GM21381 (cell line): Measurements from ENCODE around the gene RPS6KA3.

Source experiments
- ATAC-seq: cut with Tn5 transposase; IDR thresholded peaks from one replicate; pipeline ENCODE4 v1.9.1; 2021; ENCODE audit warnings: mild to moderate bottlenecking, moderate library complexity; ENCODE audit not compliant: unreplicated experiment

The RPS6KA3 gene

GRCh38 chrX:20111271-20111670, 155.4 kb downstream of the RPS6KA3 start:
- no peak for ATAC-seq

- ATAC-seq: no peak
These were observed 164.7 kb downstream of the RPS6KA3 start for GRCh38 chrX:20101934-20102581.
